H1 (cell line): ENCODE data around the gene MAPKAP1.

Source experiments
- ATF3 ChIP-seq: IDR thresholded peaks from 2 replicates; pipeline ENCODE4 v1.6.1; 2011; ENCODE audit warnings: low read depth, mild to moderate bottlenecking, low read length; ENCODE audit not compliant: insufficient read depth
- BACH1 ChIP-seq: IDR thresholded peaks from 2 replicates; pipeline ENCODE4 v1.6.1; 2012; ENCODE audit warnings: low read length, improper control_type of control experiment
- CBX8 ChIP-seq: fragments of 300-800, 300-1000 bp; sonication (generic); IDR thresholded peaks from 2 replicates; pipeline ENCODE4 v1.7.1; 2016; ENCODE audit warnings: low read depth, low read length, borderline replicate concordance
- EP300 ChIP-seq, 2 experiments: IDR thresholded peaks; 1 replicate in 1 of 2; 2 replicates in 1 of 2; pipeline ENCODE4 v1.6.1; 2011 to 2012; ENCODE audit warnings: low read depth in 2 of 2, low read length in 2 of 2, mild to moderate bottlenecking in 2 of 2, borderline replicate concordance in 1 of 2, inconsistent platforms in 1 of 2, moderate library complexity in 1 of 2
- HDAC2 ChIP-seq, 2 experiments: fragments of 300-600 bp in 1 of 2; sonication (generic) in 1 of 2; IDR thresholded peaks; 2 replicates each; pipeline ENCODE4 v1.6.1; 2011 to 2012; ENCODE audit warnings: low read depth in 2 of 2, low read length in 2 of 2, mild to moderate bottlenecking in 2 of 2, moderate library complexity in 2 of 2, borderline replicate concordance in 1 of 2, inconsistent platforms in 1 of 2
- POLR2A ChIP-seq, 2 experiments: IDR thresholded peaks; 1 replicate in 1 of 2; 2 replicates in 1 of 2; pipeline ENCODE4 v1.6.1; 2011; ENCODE audit warnings: low read depth in 2 of 2, low read length in 2 of 2, mild to moderate bottlenecking in 2 of 2; ENCODE audit errors: control extremely low read depth in 1 of 2
- POLR2AphosphoS5 ChIP-seq: IDR thresholded peaks from 2 replicates; pipeline ENCODE4 v1.6.1; 2011; ENCODE audit warnings: low read depth, low read length
- POU5F1 ChIP-seq: IDR thresholded peaks from 2 replicates; pipeline ENCODE4 v1.6.1; 2011; ENCODE audit warnings: low read depth, mild to moderate bottlenecking, low read length, moderate library complexity
- SIN3A ChIP-seq, 2 experiments: IDR thresholded peaks in 1 of 2; conservative IDR thresholded peaks in 1 of 2; 2 replicates each; pipeline ENCODE4 v1.6.1; 2011 to 2012; ENCODE audit warnings: low read length in 2 of 2, improper control_type of control experiment in 1 of 2, low read depth in 1 of 2, mild to moderate bottlenecking in 1 of 2
- SP1 ChIP-seq: IDR thresholded peaks from 2 replicates; pipeline ENCODE4 v1.6.1; 2011; ENCODE audit warnings: low read depth, low read length
- SP2 ChIP-seq: IDR thresholded peaks from 2 replicates; pipeline ENCODE4 v1.6.1; 2012; ENCODE audit warnings: mild to moderate bottlenecking, low read length, inconsistent platforms
- SP4 ChIP-seq: IDR thresholded peaks from 2 replicates; pipeline ENCODE4 v1.6.1; 2012; ENCODE audit warnings: low read length, inconsistent platforms
- SUZ12 ChIP-seq: fragments of 200-600 bp; sonication (generic); IDR thresholded peaks from 2 replicates; pipeline ENCODE4 v1.6.1; 2012; ENCODE audit warnings: mild to moderate bottlenecking, inconsistent platforms, low read length, moderate library complexity, mixed read lengths
- TF ChIP-seq, protein P1 (sequence below), 3 experiments: IDR thresholded peaks; 1 replicate in 2 of 3; 2 replicates in 1 of 3; pipeline versions ENCODE4 v1.5.1 to v1.6.1; 2011; ENCODE audit warnings: low read length in 3 of 3, mild to moderate bottlenecking in 3 of 3, inconsistent platforms in 2 of 3, low read depth in 1 of 3, moderate library complexity in 1 of 3; ENCODE audit not compliant: insufficient read depth in 1 of 3; ENCODE audit errors: control extremely low read depth in 1 of 3

DNA sequence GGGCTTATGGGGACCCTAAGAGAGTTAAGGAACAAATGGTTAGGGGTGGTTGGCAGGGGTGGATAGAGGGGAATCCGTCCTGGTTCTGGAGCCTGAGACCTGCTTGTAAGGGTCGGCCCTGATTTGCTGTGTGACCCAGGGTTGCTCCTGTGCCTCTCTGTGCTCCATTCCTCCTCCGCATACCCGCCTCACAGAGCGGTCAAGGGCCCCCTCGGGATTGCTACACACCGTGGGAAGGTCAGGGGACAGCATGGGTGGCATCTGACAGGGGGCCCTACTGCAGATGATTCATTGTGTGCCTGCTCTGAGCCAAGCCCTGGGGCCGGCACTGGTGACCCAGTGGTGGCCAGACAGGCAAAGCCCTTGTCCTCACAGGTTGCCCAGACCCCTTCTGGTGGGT lies 283.0 kb downstream of the MAPKAP1 start:
- no peak for TF ChIP-seq HDAC2 (IDR thresholded peaks at IDR 0.05; ENCODE audit: borderline replicate concordance in 1 of 2, low read depth in 2 of 2, low read length in 2 of 2)
- TF ChIP-seq SP2: no peak
- TF ChIP-seq ATF3: no peak
- TF ChIP-seq, protein P1, sequence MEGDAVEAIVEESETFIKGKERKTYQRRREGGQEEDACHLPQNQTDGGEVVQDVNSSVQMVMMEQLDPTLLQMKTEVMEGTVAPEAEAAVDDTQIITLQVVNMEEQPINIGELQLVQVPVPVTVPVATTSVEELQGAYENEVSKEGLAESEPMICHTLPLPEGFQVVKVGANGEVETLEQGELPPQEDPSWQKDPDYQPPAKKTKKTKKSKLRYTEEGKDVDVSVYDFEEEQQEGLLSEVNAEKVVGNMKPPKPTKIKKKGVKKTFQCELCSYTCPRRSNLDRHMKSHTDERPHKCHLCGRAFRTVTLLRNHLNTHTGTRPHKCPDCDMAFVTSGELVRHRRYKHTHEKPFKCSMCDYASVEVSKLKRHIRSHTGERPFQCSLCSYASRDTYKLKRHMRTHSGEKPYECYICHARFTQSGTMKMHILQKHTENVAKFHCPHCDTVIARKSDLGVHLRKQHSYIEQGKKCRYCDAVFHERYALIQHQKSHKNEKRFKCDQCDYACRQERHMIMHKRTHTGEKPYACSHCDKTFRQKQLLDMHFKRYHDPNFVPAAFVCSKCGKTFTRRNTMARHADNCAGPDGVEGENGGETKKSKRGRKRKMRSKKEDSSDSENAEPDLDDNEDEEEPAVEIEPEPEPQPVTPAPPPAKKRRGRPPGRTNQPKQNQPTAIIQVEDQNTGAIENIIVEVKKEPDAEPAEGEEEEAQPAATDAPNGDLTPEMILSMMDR (IDR thresholded peaks at IDR 0.05; ENCODE audit: control extremely low read depth in 1 of 3, insufficient read depth in 1 of 3, low read depth in 1 of 3, low read length in 3 of 3): no peak
- TF ChIP-seq POLR2AphosphoS5: no peak
- TF ChIP-seq SP4: no peak
- TF ChIP-seq SUZ12: no peak
- TF ChIP-seq POU5F1: no peak
- no peak for TF ChIP-seq SP1
- TF ChIP-seq EP300 (IDR thresholded peaks at IDR 0.05; ENCODE audit: borderline replicate concordance in 1 of 2, low read depth in 2 of 2, low read length in 2 of 2): no peak
- TF ChIP-seq CBX8: no peak
- TF ChIP-seq BACH1: no peak
- TF ChIP-seq SIN3A (conservative IDR thresholded peaks at IDR 0.05 in 1 of 2, IDR thresholded peaks at IDR 0.05 in 1 of 2; ENCODE audit: low read depth in 1 of 2, low read length in 2 of 2): no peak
- no peak for TF ChIP-seq POLR2A (IDR thresholded peaks at IDR 0.05; ENCODE audit: control extremely low read depth in 1 of 2, low read depth in 2 of 2, low read length in 2 of 2)
